B cell (primary cell): ENCODE measurements around the gene SETBP1.

Experiments used
- EZH2 ChIP-seq: IDR thresholded peaks from 2 replicates; pipeline ENCODE4 v1.6.1; 2012; ENCODE audit warnings: borderline replicate concordance, low read depth, mild to moderate bottlenecking, moderate library complexity, low read length; ENCODE audit not compliant: insufficient read depth, poor library complexity, severe bottlenecking
- TF ChIP-seq, protein P1 (sequence below): fragments of 200-600 bp; IDR thresholded peaks from one replicate; pipeline ENCODE4 v1.8.0; 2022; ENCODE audit warnings: antibody characterized with exemption, mild to moderate bottlenecking

- TF ChIP-seq, protein P1, sequence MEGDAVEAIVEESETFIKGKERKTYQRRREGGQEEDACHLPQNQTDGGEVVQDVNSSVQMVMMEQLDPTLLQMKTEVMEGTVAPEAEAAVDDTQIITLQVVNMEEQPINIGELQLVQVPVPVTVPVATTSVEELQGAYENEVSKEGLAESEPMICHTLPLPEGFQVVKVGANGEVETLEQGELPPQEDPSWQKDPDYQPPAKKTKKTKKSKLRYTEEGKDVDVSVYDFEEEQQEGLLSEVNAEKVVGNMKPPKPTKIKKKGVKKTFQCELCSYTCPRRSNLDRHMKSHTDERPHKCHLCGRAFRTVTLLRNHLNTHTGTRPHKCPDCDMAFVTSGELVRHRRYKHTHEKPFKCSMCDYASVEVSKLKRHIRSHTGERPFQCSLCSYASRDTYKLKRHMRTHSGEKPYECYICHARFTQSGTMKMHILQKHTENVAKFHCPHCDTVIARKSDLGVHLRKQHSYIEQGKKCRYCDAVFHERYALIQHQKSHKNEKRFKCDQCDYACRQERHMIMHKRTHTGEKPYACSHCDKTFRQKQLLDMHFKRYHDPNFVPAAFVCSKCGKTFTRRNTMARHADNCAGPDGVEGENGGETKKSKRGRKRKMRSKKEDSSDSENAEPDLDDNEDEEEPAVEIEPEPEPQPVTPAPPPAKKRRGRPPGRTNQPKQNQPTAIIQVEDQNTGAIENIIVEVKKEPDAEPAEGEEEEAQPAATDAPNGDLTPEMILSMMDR, result no peak
- no peak for TF ChIP-seq EZH2
Observed at GRCh38 chr18:45037618-45038017, 356.9 kb downstream of the SETBP1 start.
